LoVo (cell line): Measurements from ENCODE around the gene TSPAN14.
"Not testable (repeated sequence)": the region's sequence is repeated elsewhere in the genome, so short reads cannot be mapped to it uniquely, and the experiment has no call there.

Experiments
- DNase-seq: peaks from one replicate; pipeline ENCODE4 v3.0.0-alpha.2; 2016; ENCODE audit warnings: low spot score

The TSPAN14 gene

DNA sequence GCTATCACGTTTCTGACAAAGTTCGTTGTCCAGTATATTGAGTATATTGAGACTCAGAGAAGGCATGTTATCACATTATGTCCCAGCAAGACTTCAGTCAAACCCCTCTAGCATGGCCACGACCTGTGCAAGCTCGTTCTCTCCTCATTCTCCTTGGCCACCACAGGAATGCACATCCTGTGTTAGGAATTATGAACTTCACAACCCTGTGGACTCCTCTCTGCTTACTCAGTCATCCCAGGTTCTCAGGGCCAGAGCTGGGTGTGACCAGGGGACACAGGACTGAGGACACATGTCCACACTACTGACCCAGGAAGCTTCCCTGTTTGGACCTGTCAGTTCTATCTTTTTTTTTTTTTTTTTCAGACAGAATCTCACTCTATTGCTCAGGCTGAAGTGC, 87.9 kb downstream of the TSPAN14 start:
- DNase-seq = no peak

DNA sequence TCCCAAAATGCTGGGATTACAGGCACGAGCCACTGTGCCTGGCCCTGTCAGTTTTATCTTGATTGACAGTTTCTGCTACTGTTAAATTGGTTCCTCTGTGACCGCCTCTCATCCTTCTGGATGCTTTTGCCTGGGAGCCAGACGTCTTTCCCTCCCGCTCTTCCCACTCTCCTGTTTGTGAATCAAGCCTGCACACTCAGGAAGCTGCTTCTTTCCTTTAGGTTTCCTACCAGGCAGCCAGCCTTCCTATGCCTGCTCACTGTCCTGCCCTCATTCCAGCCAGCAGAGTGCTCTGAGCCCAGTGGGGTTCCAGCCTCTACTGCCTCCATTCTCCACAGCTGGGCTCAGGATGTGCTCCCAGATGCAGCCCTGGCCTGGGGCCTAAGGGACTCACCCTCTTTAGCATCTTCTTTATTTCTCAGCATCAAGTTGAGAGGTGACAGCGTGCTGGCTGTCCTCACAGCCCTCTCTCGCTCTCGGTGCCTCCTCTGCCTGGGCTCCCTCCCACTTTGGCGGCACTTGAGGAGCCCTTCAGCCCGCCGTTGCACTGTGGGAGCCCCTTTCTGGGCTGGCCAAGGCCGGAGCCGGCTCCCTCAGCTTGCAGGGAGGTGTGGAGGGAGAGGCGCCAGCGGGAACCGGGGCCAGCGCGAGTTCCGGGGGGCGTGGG, 88.7 kb downstream of the TSPAN14 start:
- no peak for DNase-seq

DNA sequence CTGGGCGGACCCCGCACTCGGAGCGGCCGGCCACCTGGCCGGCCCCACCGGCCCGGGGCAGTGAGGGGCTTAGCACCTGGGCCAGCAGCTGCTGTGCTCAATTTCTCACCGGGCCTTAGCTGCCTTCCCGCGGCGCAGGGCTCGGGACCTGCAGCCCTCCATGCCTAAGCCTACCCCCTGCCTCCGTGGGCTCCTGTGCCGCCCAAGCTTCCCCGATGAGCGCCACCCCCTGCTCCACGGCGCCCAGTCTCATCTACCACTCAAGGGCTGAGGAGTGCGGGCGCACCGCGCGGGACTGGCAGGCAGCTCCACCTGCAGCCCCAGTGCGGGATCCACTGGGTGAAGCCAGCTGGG, 89.2 kb downstream of the TSPAN14 start:
- DNase-seq = not testable (repeated sequence)

DNA sequence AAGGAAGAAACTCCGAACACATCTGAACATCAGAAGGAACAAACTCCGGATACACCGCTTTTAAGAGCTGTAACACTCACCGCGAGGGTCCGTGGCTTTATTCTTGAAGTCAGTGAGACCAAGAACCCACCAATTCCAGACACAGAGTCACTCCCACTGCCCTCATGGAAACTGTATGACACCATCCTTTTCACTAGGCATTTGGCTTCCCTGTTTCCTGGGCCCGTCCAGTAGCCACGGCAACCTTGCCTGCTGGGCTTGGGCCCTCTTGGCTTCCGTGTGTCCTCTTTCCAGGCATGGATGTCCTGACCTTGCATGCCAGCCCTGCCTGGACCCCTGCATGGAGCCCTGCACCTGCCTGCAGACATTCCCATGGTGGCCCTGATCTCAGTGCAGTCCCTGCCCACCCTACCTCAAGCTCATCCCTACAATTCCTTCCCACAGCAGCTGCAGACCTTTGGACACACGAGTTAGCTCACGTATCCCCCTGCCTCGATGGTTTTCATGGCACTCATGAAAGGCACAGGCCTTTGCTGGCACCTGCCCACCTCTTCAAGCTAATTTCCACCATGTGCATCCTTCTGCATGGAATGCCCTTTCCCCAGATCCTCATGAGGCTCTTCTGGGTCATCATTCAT, 90.3 kb downstream of the TSPAN14 start:
- no peak for DNase-seq

DNA sequence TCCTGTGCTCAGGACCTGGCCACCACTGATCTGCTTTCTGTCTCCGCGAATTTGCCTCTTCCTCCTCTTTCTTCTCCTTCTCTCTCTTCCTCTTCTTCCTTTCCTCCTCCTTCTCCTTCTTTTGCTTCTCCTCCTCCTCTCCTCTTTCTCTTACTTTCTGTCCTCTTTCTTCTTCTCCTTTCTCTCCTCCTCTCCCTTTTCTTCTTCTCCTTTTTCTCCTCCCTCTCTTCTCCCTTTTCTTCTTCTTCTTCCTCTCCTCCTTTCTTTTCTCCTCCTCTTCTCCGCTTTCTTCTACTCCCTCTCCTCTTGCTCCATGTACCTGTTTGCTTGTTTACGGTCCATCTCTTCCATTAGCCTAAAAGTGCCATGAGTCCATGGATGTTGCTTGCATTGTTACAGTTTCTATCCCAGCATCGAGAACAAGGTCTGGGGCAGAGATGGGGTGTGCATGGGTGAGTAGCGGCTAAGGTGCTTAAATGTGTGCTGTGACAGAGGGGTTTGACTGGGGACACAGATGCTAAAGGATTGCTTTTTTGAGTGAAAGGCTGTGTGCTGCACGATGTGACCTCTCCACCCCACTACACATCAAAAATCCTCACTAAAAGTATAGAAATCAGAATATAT, 91.3 kb downstream of the TSPAN14 start:
- DNase-seq = no peak

DNA sequence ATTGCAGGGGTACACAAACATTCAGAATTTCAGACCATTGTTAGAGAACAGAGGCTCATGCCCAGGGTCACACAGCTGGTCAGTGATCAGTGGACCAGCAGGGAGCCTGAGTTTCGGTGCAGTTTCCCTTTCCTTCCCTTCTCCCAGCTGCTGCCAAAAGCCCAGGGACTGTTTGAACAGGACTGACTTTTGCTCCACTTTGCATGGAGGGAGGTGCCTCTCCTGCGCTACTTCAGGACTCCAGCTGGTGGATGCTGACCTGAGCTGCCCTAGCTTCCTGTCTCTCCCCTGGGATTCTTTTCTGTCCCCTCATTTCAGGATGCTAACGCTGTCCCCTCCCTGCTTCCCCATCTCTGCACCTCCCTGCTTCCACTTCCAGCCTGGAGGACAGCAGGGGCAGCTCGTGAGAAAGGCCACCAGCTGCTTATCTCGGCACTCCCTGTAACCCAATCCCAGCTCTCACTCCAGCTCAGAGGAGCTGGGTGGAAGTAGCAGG, 98.1 kb downstream of the TSPAN14 start:
- DNase-seq = no peak

DNA sequence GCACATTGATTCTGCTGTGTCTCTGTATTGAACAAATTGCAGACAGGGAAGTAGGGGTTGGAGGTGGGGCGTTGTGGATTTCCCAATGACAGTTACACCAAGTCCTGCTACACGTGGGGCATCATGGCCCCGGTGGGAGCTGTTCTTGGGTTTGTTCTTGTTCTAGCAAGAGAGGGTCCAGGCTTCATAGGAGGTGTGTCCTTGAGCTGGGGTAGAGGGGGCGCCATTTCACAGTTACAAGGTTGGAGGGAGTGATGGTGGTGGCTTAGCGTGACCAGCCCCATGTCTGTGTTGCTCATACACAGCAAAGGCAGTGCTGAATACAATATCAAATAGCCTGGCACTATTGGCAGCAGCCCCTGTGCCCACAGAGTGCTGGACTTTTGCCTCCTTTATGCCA, 99.3 kb downstream of the TSPAN14 start:
- no peak for DNase-seq

DNA sequence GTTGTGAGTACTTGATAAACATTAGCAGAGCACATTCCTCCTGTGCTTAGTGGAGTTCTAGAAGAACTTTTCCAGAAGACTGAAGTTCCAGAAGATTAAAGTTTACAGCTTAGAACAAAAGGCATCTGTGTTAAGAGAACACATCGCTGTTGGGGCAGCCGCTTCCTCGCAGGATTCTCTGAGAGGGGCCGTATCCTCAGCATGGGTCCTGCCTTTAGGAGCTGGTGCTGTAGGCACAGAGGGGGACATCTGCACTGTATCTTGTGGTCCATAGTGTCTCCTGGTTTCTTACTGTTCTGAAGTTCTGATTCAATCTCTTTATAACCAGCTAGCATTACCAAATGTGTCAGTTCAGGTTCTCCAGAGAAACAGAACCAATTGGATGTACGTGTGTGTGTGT, 99.9 kb downstream of the TSPAN14 start:
- DNase-seq = no peak

DNA sequence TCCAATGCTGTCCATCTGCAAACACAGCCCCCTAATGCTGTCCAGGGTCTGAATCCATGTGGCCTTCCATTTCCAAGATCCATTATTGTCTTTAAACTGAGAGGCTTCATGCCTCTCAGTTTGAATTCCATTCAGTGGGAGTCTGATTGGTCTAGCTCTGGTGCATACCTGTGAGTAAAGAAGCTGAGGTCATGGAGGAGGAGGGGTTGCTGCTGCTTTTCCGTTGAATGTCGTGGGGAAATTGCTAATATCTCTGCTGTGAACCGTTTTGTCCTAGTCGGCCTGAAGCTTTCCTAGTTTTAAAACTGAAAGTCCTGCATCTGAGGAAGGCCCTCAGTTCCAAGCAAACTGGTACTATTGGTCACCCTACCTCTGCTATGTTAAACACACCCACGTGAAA, 101.3 kb downstream of the TSPAN14 start:
- no peak for DNase-seq

DNA sequence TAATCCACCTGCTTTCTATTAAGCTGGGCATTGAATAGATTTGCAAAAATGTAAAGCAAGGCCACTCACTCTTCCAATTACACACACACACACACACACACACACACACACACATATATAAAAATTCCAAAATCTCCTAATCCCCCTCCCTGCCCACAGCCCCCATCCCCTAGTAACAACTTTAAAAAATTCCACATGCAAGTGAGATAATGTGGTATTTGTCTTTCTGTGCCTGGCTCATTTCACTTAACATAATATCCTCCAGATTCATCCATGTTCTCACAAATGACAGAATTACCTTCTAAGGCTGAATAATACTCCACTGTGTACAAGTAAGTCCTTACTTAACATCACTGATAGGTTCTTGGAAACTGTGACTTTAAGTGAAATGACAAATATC, 107.8 kb downstream of the TSPAN14 start:
- DNase-seq = no peak

DNA sequence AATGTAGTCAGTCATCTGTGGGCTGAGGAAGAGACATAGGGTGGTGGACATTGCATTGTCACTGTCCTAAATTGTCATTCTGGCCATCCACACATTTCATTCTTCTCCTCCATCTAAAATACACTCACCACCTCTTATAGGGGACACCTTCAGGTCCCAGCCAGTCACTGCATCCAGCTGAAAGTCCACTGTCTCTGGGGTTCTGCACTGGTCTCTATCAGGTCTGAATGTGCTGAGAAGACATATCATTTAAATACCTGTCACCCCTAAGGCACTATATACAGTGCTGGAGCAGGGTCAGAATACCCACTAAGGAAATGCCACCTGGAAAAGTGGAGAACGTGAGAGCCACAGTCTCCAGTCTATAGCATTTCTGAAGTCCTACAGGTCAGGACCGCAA, 113.2 kb downstream of the TSPAN14 start:
- DNase-seq = no peak

DNA sequence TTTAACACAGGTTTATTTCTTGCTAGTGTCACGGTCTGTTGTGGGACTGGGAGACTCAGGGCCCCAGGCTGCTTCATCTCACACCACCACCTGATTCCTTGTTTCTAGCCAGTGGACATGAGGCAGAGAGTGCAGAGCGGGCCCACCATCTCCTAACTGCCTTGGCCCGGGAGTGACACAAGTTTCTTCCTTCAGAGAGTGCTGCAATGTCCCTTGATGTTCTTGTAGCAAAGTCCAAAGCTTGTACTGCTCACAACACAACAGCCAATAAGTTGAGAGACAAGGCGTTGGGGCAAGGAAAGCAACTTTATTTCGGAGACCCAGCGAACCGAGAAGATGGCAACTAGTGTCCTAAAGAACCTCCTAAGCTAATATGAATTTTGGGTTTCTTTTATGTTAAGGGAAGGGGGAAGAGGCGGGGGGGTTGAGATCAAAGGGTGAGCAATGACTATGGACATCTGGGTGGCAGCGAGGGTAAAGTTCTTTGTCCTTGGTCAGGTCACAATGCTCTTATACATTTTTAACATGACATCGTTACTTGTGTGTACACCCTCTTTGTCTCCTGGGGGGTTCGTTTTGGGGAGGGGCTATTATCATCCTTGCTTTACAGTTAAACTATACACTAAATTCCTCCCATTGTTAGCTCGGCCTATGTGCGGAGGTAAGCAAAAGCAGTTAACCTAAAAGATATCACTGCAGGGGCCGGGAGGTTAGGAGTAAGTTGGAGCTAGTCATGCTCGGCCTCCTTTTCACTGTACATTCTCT, 115.2 kb downstream of the TSPAN14 start:
- DNase-seq = no peak

DNA sequence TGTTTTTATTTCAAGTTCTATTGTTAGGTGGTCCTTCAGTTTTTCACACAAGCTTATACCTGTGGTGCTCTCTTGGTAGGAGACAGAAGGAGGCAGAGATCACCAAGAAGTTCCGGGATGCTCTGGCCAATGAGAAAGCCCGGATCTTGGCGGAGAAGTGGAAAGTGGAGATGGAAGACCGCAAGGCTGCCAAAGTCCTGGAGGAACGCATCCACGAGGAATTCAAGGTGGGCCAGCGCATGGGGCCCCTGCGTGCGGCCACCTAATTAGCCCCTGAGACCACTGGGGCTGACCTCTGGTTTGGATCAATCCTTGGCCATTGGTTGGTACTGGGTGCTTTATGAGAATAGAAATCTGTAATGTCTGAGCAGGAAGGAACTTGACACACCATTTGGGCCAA, 117.2 kb downstream of the TSPAN14 start:
- DNase-seq = no peak

DNA sequence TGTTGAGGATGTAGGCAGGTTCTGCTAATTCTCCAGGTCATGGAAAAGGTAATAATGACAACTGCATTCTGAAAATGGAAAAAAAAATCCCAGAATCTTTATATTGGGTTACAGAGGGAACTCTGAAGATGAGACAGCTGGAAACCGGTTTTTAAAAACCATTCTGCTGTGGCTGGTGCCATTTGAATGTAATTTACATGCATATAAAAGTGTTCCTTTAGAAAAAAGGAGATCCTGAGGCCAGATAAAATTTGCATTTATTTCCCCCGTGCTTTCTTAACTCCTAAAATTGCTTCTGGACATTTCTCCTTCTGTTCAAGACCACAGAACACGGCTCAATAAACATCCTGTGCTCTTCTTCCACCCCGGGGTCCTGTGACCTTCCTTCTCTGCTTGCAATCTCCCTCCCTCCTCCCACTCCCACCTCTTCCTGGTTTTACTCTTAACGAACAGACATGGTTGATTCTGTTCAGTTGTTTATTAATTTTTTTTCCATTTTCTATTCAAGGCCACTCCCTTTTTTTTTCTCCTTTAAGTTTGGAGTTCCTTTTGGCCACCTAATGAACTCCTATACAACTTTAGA, 125.2 kb downstream of the TSPAN14 start:
- DNase-seq = no peak

DNA sequence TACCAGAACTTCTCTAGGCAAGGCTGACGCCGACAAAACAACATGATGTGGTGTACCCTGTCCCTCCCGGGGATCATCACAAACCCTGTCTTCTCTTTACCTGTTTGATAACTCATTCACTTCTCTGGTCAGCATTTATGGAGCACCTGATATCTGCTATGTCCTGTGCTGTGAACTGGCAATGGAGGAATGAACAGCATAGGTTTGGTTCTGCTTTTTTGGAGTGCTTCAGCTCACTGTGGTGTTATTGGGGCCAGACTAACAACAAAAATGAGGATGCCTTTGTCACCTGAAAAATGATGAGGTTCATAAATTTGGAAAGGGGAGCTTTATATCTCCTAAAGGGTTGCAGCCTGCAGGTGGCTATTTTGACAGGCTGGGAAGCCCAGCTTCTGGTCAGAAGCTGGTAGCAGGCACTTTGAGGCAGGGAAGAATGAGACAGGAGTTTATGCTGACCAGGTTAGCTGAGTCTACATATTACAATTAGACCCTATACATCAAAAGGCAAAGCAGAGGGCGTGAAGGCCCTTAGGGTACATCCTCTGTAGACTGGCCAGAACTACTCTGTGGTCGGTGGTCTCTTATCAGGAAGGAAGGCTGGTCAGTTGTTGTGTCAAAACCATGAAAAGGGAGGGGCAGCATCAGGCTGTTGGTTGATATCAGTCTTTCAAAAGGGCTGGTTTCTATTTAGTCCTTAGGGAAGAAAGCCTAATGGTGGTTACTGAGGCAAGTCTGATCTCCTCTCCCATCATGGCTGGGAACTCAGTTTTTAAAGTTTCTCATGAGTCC, 125.9 kb downstream of the TSPAN14 start:
- no peak for DNase-seq

DNA sequence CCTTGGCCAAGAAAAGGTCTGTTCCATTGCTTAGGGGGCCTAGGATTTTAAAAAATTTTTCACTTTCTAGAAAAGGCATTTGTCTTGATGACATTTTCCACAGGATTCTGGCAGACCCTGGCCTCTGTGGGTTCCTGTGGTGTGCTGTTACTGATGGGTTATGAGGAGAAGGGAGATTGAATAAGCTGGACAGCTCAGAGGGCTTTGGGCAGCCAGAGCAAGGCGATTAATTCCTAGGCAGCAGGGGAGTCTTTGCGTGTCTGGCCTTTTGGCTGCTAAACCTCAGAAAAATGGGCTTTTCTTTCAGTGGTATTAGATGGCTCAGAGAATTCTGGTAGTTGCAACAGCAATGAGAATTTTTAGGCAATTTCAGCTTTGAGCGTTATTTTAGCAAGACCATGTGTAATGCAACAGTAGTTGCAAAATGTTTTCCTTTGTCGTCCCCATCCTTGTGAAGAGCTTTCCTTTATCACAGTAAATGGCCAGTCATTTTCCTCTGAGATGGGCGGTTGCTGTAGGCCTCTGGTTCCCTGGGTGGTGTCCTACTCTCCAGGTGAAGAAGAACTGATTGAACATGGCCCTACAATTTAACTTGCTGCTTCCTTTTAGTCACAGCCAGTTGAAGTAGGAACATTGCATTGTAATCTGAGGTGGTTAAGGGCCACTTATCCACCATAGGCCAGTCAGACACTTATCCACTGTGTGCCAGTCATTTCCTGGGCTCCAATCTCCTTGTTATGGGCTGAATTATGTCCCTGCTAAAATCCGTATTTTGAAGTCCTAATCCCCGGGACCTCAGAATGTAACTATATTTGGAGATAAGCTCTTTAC, 126.7 kb downstream of the TSPAN14 start:
- no peak for DNase-seq

DNA sequence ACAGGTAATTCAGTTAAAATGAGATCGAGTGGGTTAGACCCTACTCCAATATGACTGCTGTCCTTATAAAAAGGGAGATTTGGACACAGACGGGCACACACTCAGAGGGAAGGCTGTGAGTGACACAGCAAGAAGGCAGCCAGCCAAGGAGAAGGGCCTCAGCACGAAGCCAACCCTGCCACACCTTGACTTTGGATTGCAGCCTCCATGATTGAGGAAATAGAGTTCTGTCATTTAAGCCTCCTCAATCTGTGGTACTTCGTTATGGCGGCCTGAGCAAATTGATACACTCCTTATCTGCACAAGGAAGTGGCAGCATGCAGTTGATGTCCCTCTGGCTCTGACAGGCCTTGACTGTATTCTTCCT, 127.3 kb downstream of the TSPAN14 start:
- no peak for DNase-seq

DNA sequence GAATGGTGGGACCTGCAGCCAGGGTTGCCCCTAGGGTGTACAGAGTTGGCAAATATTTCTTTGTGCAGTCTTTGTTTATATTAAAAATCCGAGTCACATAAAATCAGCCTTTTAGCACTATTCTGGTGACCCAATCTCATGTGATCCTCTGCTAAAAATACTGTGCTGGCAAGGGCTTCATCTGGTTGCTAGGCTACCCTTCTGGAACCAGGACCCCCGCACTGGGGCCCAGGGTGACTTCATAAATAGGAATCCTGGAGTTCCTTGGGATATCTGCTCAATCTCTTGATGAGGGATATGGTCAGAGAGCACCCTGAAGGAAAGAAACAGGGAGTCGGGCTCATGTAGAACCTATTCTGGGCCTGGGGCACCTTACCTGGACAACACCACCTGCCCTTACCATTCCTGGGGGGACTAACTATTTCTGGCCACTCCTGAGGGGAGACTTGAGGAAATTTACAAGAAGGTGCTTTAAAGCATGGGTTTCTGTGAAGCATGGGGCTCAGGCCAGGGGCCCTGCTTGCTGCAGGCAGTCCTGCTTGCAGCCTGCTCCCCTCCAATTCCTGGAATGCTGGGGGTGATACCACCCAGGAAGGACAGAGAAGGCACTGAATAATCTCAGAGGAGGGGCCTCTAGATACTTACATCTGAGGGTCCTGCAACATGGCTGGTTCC, 128.3 kb downstream of the TSPAN14 start:
- DNase-seq = no peak
